Colonic mucosa (tissue), 4 donors: Measurements from ENCODE around the gene SPATA16. TPM values are rescaled to one million over a fixed set of nuclear protein-coding genes. Genes with fewer than 3 reads are reported as not detected.

Experiments used
- DNase-seq: peaks from one replicate; pipeline ENCODE4 v3.0.0-alpha.2; 2020
- H3K27ac ChIP-seq: fragments of 200-600 bp; one replicate; pipeline ENCODE4 v1.8.0; 2021
- H3K27me3 ChIP-seq: fragments of 200-600 bp; one replicate; pipeline ENCODE4 v1.8.0; 2021
- H3K36me3 ChIP-seq: fragments of 200-600 bp; one replicate; pipeline ENCODE4 v1.8.0; 2021
- H3K4me1 ChIP-seq: fragments of 200-600 bp; one replicate; pipeline ENCODE4 v1.8.0; 2021; ENCODE audit warnings: mild to moderate bottlenecking
- H3K4me3 ChIP-seq: fragments of 200-600 bp; one replicate; pipeline ENCODE4 v1.8.0; 2021
- H3K9ac ChIP-seq, 2 donors: one replicate each; pipeline ENCODE4 v1.7.0; 2013; ENCODE audit warnings: control low read depth in 2 of 2, low read depth in 2 of 2, low read length in 2 of 2
- H3K9me3 ChIP-seq: fragments of 200-600 bp; one replicate; pipeline ENCODE4 v1.8.0; 2021
- CTCF ChIP-seq: fragments of 200-600 bp; IDR thresholded peaks from one replicate; pipeline ENCODE4 v1.8.0; 2022; ENCODE audit warnings: antibody characterized with exemption, mild to moderate bottlenecking
- intact Hi-C: fragments of 100-400 bp; cut with DNase I; formaldehyde crosslinking; loops from one replicate; pipeline ENCODE4 v1.14.1; 2022
- total RNA-seq, 2 donors: library from RNA; stranded (reverse); fragmentation: NEBNext Ultra II Directional in 1 of 2; extraction: Animal tissue kit (Norgen Biotek cat#: 25700) in 1 of 2; gene quantifications; one replicate each; pipeline ENCODE4 v1.2.1, GENCODE V29; 2021
- donor health status: healthy.
- donor health status: DM: no; HTN: no; CAD: no.
- donor health status: DM: no; HTN: no; CAD: no.

The SPATA16 gene
- total RNA-seq, 2 donors from 2014 or later = not detected

- intact Hi-C loops = no loop called here
- H3K4me1 ChIP-seq = no peaks in the 10 kb centered on the region
- TF ChIP-seq CTCF = no peak
- H3K9ac ChIP-seq = no peak overlapping the region
- no peaks in the 10 kb centered on the region for H3K27me3 ChIP-seq
- H3K36me3 ChIP-seq = no peaks in the 10 kb centered on the region
- no peaks in the 10 kb centered on the region for H3K9me3 ChIP-seq
- H3K4me3 ChIP-seq = no peak overlapping the region
- H3K27ac ChIP-seq = no peak overlapping the region
- DNase-seq = no peak
Observed at GRCh38 chr3:172908771-172909270, 232.2 kb downstream of the SPATA16 start.

- DNase-seq = no peak
- no peaks in the 10 kb centered on the region for H3K9me3 ChIP-seq
- H3K36me3 ChIP-seq = no peaks in the 10 kb centered on the region
- H3K27me3 ChIP-seq = no peaks in the 10 kb centered on the region
- TF ChIP-seq CTCF = no peak
- no peak overlapping the region for H3K4me3 ChIP-seq
- no peak overlapping the region for H3K9ac ChIP-seq
- no peaks in the 10 kb centered on the region for H3K4me1 ChIP-seq
- intact Hi-C loops = no loop called here
- H3K27ac ChIP-seq = no peak overlapping the region
Observed at GRCh38 chr3:172905451-172905850, 235.6 kb downstream of the SPATA16 start.

GRCh38 chr3:172904711-172905373, 236.2 kb downstream of the SPATA16 start:
- intact Hi-C loops = no loop called here
- no peak for DNase-seq
- H3K27ac ChIP-seq = no peak overlapping the region
- H3K9me3 ChIP-seq = no peaks in the 10 kb centered on the region
- H3K4me1 ChIP-seq = no peaks in the 10 kb centered on the region
- H3K4me3 ChIP-seq = no peak overlapping the region
- no peaks in the 10 kb centered on the region for H3K27me3 ChIP-seq
- H3K9ac ChIP-seq = no peak overlapping the region
- TF ChIP-seq CTCF = no peak
- H3K36me3 ChIP-seq = no peaks in the 10 kb centered on the region

- Histone ChIP-seq H3K9ac (no peak overlapping the region), H3K36me3 (no peaks in the 10 kb centered on the region), H3K27me3 (no peaks in the 10 kb centered on the region), H3K4me3 (no peak overlapping the region), H3K4me1 (no peaks in the 10 kb centered on the region), H3K9me3 (no peaks in the 10 kb centered on the region), H3K27ac (no peak overlapping the region)
- intact Hi-C loops = no loop called here
- no peak for TF ChIP-seq CTCF
- no peak for DNase-seq
Observed at GRCh38 chr3:172903642-172904320, 237.3 kb downstream of the SPATA16 start.

GRCh38 chr3:172892158-172892557, 248.9 kb downstream of the SPATA16 start:
- Histone ChIP-seq H3K9ac (no peak overlapping the region), H3K4me3 (no peak overlapping the region), H3K27me3 (no peaks in the 10 kb centered on the region), H3K9me3 (no peaks in the 10 kb centered on the region), H3K36me3 (no peaks in the 10 kb centered on the region), H3K4me1 (no peaks in the 10 kb centered on the region), H3K27ac (no peak overlapping the region)
- no peak for DNase-seq
- intact Hi-C loops = no loop called here
- no peak for TF ChIP-seq CTCF
